Measurements from ENCODE around the gene ZGPAT. TPM values are rescaled to one million over a fixed set of nuclear protein-coding genes. Genes with fewer than 3 reads are reported as not detected.

ZGPAT gene
- total RNA-seq, 1 donor from 2014 or later: 9.8 TPM

DNA sequence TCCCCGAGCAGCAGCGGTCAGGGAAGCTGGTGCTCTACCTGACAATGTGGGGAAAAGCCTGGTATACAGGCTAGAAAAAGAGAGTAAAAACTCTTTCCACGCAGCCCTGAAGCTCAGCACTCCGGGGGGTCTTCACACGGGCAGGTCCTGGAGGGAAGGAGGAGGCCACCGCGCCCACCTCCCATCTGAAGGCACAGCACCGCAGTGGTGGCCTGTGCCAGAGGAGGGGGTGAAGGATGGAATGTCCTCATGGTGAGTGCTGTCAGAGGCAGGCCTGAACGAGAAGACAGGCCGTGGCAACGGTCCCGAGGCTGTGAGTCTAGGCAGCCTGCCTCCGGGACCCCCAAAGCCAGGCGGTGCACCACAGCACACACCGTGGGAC is 37.6 kb downstream of the ZGPAT start:
- no peak for DNase-seq

DNA sequence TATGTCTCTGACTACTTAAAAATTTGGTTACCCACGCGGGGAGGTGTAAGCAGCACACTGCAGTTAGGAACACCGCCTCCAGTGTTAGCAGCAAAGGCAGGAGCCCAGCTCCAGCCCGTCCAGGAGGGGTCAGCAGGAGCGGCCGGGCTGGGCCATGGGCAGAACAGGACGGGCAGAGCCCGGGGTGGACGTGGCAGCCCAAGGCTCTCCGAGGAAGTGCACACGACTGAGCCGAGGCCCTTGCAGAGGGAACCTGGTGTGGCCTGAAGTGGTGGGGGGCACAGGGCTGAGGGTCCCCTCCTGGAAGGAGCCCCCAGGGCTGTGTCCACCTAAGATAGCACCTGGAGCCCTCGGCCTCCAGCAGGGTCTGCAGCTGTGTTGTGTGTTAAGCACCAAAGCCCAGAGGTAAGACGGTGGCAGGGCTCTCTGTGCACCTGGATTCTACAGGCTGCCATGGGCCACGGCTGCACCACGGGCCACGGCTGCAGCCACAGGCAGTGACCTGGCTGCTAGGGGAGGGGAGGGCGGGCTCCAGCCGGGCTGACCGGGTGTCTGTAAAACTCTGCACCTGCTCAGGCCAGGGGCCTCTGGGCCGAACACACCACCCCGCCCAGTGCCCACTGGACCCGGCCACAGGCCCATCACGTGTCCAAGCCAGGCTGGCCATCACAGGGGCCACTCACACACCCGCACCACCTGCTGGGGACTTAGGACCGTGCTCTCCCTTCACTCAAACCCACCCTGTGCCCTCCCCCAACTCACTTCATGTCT is 38.3 kb downstream of the ZGPAT start:
- DNase-seq: no peak

DNA sequence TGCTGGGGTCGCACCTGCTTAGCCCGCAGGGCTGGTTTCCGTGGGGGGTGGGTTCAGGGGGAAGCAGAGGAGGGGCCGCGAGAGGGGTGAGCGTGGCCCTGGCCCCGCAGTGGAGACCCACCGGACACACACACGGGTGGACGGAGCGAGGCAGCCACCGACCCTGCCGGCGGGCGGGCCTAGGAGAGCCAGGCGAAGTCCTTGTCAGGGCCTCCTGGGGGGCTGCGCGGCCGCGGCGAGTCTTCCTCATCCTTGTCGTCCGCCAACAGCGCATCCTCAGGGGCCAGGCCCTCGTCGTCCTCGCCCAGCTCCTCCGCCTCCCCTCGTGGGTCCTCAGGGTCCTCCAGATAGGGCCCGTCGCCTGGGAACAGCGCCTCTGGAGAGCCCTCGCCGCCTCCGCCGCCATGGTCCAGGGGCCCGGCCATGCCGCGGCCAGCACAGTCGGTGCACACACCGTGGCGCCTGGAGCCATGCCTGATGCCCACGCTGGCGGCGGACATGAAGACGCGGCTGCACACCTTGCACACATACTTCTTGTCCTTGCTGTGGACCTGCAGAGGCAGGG is 39.0 kb downstream of the ZGPAT start:
- no peak for DNase-seq

DNA sequence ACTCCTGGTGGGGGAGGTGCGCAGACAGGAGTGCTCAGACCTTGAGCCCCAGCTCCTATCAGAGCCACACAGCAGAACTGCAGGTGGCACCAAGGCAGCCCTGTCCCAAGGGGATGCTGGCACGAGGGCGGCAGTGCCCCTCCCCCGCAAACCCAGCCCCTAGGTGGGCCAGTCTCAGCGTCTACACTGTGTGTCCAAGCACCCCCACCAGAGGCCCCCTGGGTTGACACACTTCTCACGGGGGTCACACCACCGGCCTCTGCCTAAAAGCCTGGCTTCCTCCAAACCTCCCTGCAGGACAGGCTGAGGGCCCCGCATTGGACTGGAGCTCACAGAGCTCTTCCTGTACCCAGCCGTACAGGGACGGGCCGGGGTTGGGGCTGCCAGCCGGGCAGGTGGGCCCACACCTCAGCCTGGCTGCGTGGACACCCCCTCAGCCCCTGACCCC is 39.8 kb downstream of the ZGPAT start:
- no peak for DNase-seq

DNA sequence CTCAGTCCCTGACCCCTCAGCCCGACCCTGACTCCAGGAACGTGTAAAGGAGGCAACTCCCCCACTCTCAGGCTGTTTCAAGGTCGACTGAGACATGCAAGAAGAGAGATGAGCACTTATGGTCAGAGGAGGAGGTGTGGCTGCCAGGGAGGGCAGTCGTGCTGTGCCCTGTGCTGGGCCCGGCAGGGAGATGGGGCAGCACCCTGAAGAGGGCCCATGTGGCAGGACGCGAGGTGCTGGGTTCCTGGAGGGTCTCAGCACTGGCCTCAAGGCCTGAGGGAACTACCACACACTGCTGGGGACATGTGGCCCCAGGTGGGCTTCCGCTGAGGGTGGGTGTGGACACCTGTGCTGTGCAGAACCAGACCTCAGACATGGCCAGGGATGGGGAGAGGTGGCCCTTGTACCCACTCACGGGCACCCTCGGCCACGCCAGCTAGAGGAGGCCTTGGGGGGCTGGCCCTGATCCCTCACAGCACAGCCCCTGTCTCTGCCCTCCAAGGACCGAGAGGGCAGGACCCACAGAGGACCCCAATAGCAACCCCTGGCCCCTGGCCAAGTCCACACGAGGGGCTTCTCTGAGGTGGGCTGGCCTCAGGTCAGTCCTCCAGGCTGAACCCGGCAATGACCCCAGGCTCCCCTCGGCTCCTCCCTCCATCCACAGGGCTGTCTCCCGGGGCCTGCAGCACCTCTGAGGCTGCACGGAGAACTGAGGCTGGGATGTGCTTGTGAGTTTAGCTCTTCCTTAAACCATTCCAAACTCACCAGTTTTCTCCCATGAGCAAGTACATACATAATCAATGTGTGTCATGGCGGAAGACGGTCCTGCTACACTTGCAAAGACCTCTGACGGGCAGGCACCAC is 40.5 kb downstream of the ZGPAT start:
- DNase-seq: no peak

DNA sequence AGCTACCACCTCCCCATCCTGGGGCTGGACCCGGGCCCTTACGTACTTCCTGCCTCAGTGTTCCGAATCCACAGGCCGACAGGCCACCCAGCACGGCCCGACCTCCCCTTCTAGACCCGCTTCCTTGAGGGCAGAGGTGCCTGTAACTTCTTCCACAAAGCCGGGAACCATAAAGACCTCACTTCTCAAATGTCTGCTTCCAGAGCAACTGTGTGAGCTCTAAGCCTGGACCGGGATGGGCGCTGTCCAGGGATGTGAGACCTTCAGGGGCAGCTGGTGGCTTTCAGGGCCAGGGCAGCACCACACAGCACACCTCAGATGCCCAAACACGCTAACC is 41.1 kb downstream of the ZGPAT start:
- DNase-seq: no peak

DNA sequence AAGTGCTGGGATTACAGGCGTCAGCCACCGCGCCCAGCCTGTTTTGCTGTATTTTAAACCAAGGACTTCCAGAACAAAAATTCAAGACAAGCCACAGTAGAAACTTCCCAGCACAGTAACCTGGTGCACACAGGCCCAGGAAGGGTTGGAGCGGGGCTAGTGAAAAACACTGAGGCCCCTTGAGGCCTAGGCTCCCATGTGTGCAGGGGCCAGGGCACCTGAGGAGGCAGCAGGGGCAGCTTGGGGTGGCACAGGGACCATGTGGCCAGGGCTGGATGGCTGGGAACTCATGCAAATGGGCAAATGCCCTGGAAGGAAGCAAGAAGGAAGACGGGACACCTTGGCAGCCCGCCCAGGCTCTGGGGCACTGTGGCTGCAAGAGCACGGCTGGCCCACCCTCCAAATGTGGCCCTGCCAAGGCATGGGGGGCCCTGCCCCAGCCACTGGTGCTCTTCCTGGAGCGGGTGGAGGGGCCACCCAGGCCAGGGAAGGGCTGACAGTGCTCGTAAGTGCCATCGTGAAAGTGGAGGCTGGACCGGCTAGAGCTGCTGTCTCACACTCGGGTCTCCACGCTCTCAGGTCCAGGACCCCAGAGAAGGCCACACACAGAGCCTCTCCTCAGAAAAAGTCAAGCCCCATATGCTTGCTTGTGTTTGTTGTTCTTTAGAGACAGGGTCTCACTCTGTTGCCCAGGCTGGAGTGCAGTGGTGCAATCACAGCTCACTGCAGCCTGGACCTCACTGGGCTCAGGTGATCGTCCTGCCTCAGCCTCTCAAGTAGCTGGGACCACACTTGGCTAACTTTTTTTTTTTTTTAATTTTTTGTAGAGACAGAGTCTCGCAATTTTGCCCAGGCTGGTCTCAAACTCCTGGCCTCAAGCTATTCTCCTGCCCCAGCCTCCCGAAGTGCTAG is 42.0 kb downstream of the ZGPAT start:
- no peak for DNase-seq

DNA sequence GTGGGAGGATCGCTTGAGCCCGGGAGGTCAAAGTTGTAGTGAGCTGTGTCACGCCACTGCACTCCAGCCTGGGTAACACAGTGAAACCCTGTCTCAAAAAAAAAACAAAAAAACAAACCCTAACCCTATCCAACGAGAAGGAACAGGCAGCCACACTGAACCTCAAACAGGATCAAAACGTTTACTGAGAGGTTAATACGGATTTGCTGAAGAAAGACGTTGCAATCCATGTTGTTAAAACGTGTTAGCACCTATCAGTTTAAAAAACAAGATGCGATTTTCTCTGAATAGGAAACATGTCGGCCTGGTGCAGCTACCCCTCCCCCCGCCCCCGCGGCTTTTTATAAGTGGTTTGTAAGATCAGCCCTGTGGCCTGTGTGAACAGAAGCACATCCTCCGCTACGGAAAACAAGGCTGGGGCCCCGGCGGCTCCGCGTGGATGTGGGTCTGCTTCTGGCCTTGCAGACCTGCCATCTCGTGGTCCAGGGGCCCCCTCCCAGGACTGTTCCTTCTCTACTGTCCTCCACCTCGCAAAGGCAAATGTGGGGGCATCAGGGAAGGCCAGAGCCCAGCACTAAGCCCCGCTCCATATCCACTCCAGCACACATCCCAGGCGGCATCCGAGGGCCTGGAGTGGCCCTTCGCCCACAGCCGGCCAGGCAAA is 43.1 kb downstream of the ZGPAT start:
- no peak for DNase-seq

DNA sequence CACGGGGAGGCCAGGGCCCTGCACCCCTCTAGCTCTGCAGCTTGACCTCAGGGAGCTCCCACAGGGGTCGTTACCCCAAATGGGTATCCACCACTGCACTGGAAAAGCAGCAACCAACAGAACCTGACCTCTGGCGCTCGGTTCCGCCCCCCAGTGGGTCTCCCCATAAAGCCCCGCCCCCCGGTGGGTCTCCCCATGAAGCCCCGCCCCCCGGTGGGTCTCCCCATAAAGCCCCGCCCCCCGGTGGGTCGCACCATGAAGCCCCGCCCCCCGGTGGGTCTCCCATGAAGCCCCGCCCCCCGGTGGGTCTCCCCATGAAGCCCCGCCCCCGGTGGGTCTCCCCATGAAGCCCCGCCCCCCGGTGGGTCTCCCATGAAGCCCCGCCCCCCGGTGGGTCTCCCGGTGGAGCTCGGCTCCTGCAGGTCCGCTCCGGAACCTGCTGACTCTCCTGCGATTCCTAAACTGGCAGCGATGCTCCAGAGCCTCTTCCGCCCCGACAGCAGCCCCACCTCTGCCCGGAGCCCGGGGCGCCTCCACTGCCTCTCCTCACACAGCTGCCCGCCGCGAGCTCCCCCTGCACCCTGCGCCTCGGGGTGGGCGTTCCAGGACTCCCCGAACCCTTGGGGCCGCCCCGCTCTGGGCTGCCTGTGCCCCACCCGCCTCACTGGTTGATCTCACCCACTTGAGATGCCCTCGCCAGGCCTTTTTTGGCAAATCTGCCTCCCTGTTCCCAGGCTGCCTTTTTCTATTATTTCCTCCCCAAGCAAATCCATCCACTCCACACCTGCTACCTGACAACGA is 43.8 kb downstream of the ZGPAT start:
- DNase-seq: no peak

DNA sequence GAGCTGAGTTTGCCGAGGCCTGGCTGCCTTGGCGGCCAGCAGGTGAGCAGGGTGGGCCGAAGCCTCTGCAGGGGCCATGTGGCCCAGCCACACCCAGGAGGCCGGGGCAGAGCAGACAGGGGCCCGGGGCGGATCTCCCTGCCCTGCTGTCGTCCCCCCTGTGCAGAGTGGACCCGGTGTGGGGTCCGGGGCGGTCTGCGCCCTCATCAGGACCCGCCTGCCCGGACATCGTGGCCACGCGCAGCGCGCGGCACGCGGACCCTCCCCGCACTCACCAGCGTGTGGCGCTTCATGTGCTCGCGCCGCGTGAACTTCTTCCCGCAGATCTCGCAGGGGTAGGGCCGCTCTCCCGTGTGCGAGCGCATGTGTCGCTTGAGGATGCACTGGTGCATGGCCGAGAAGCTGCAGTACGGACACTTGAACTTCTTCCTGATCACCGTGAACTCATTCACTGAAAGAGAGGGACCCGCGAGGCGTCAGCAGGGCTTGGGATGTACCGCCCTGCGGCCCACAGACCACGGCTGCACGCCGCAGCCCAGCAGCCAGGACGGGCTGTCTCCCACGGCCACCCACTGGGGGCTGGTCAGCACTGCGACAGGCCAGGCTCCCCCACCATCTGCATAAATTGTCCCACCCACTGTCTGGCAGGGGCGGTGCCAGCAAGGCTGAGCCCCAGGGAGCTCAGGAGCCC is 44.7 kb downstream of the ZGPAT start:
- no peak for DNase-seq

DNA sequence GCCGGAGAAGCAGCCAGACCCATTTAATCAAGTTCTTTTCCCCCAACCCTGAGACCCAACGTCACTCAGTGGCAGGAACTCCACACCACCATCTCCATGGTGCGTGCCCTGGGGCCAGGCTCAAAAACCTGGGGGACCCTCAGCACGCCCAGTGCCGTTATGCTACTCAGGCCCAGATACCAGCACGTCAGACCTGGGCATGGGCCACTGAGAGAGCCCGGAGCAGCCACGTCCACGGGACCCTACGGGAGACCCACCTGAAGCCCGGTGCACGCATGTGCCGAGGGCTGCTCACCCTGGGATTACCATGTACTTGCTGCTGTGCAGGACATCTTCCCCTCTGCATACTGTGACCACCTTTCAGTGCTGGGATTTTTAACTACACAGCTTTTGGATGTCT is 45.5 kb downstream of the ZGPAT start:
- DNase-seq: no peak

DNA sequence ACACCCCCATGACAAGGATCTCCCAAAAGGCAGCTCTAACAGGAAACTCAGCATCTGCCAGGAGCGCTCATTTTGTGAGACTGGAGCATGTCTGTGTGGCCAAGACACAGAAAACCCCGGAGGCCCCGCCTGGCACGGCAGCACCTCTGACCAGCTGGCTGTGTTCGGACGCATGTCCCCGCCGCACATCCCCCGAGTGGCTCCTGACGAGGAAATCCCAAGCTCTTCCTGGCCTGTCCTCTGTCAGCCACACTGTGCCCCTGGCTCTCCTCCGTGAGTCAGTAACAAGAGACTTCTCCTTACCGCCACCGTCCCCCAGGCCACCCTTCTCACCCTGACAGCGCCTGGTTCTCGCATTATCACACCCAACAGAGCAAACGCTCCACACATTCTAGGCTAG is 46.2 kb downstream of the ZGPAT start:
- no peak for DNase-seq

DNA sequence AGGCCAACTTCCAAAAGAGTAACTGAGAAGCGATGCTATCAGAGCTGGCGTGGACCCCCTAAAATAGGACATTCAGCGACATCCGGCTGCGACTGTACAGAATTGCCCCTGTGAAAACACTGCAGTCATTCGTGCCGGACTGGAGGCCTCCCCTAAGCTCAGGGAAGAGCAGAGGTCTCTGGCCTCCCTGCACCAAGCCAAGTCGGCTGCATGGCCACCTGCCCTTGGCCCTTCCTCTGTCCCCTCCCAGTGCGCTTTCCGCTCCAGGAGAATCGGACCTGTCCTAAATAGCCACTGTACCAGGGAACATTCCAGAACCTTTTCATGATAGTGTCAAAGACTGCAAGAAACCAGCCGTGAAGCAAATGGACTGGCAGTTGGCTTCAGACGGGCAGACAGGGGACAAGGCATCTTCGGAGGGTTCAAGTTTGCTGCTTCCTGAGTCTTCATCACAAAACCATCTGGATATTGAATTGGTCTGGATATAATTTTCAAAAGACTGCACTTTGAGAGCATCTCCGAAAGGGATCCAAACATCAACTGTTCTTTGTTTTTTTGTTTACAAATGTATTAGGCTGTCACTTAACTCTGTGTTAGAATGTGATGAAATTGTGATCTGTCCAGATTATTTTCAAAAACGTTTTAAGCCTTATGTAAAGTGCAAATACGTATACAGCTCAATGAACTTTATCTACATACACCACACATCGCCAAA is 48.3 kb downstream of the ZGPAT start:
- DNase-seq: no peak

DNA sequence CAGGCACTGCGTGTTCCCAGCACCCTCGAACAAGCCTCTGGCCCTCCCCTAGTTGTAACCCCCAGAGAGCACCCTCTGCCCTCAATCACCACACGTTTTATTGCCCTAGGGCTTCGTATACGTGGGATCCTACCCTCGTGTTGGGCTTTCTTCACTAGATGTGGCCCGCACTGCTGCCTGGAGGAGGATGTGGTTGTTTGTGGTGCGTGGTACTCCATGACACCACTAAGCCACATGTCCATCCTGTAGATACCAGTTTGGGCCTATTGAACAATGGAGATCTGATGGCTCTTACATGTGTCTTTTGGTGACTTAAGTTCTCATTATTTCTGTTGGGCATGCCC is 48.8 kb downstream of the ZGPAT start:
- no peak for DNase-seq

DNA sequence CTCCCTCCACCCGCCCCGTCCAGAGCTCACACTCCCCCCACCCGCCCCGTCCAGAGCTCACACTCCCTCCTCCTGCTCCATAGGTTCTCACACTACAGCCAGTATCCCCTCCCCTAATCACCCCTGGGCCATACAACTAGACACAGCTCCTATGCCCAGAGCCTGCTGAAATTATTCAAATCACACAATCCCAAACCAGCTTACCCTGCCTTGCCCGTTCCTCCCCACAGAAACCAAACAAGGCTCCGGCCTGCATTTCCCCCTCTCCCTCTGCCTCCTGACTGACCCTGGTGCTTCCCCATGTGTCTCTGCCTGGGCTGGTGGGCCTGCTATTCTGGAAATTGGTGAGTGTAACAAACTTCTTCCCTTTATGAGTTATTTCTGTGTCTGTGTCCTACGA is 50.3 kb downstream of the ZGPAT start:
- DNase-seq: no peak

DNA sequence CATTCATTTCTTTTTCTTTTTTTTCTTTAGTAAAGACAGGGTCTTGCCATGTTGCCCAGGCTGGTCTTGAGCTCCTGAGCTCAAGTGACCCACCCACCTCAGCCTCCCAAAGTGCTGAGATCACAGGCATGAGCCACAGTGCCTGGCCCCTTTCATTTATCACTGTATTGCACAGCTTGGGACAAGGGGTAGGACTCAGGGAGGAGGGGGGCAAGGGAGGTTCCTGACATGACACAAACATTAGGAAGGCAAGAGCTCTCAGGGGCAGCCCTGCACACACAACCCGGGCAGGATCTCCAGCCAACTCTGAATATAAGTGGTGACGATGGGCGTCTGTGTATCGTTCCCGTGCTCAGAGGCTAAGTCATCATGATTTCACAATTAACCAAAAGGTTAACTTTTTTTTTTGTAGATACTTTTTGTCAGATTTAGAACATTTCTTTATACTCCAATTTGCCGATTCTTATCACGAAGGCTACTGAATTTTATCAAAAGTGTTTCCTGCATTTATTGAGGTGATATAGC is 51.6 kb downstream of the ZGPAT start:
- DNase-seq: no peak

DNA sequence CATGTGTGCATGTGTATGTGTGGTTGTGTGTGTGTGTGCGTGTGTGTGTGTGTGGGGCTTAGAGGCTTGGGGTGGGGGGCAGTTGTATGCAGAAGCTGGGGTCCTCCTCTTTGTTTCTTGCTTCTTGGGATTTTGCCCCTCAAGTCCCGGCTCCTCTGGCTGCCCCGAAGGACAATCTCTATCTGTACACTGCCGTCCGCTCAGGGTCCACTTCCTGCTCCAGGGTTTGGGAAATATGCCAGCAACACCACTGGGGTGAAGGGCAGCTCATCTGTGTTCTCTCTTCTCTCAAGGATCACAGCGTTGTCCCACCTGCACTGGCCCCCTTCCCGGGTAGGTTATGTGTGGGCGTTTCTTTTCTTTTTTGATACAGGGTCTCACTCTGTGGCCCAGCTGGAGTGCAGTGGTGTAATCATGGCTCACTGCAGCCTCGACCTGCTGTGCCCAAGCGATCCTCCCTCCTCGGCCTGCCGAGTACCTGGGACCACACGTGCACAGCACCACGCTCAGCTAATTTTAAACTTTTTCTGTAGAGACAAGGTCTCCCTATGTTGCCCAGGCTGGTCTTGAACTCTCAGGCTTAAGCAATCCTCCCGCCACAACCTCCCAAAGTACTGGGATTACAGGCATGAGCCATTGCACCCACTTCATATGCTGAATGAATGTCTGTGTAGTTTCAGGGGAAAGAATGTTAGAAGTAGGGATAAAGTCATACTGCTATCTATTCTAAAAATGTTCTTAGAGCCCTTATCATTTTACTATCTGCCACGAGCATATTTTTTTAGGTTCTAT is 57.4 kb downstream of the ZGPAT start:
- no peak for DNase-seq

DNA sequence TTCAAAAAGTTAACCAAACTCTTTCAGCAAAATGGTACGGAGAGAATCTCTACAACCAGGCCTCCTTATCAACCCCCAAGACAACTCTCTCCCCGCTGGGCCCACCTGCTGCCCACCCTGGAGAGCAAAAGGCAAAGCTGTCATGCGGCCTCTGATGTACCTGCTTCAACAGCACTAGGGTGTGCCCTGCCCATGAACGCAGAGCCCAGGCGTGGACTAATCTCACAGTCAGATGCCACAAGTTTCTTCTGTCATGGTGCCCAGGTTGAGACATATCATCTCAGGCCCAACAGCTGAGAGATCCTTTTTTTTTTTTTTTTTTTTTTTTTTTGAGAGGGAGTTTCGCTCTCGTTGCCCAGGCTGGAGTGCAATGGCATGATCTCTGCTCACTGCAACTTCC is 58.1 kb downstream of the ZGPAT start:
- DNase-seq: no peak
